ENCODE data around the gene RNASET2. TPM values are rescaled to one million over a fixed set of nuclear protein-coding genes. Genes with fewer than 3 reads are reported as not detected.

Gene RNASET2
- total and polyA plus RNA-seq, 10 of the 15 experiments (the other 5 are each of a cell fraction or from before 2014, with no cell fraction given) = 5.5 to 225 (median 50.2) TPM

DNA sequence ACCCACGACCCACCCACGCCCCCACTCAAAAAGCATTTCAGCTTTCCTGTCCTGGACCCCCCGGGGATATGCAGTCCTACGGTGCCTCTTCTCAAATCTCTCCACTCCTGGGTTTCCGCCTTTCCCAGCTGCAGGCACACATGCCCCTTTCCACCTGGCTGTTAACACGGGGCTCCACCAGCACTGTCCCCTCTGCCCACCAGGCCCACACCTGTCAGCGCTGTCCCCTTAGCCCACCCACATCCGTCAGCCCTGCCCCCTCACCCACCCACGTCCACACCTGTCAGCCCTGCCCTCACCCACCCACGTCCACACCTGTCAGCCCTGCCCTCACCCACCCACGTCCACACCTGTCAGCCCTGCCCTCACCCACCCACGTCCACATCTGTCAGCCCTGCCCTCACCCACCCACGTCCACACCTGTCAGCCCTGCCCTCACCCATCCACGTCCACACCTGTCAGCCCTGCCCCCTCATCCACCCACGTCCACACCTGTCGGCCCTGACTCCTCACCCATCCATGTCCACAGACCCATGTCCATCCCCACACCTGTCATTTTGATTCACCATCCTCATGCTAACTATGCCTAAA is 11.6 kb downstream of the RNASET2 start:
- no peak overlapping the region for H3K4me2 ChIP-seq (ENCODE audit: control insufficient read depth, insufficient read depth)
- peaks cover 18% of the 10 kb centered on the region for H3K79me2 ChIP-seq (ENCODE audit: control insufficient read depth, insufficient read depth, low read length)
- no peaks in the 10 kb centered on the region for H4K20me1 ChIP-seq (ENCODE audit: control insufficient read depth, insufficient read depth)
- DNase-seq (ENCODE audit: low read depth, low spot score) = no peak
- BruUV-seq (replicated peaks) = no TSS peak
- H3K4me3 ChIP-seq = no peak overlapping the region
- SMC1A ChIA-PET (ENCODE audit: uncharacterized antibody, unreplicated experiment) = no interaction called here
- POLR2A ChIA-PET = no interaction called here
- CTCF ChIA-PET = interaction anchor here (0.9 kb wide), 1 partner anchor 8 kb away, joined by 4 read pairs; no protein-coding TSS in a partner anchor
- H3K36me3 ChIP-seq (ENCODE audit: control insufficient read depth in 2 of 2, insufficient read depth in 2 of 2, low read length in 1 of 2) = peaks cover 26 to 42% of the 10 kb centered on the region in 2 experiments
- no peak for FAIRE-seq
- H3K9ac ChIP-seq (ENCODE audit: control insufficient read depth, insufficient read depth, low read length) = no peak overlapping the region
- TF ChIP-seq POLR2A (IDR thresholded peaks at IDR 0.05; ENCODE audit: low read depth, low read length) (peak; percentile 66), TCF12 (IDR thresholded peaks at IDR 0.05; ENCODE audit: low read depth, low read length) (0 out of 2 replicates have a peak, but pooled peaks have one; percentile 5), POLR2AphosphoS2 (IDR thresholded peaks at IDR 0.05; ENCODE audit: low read depth, low read length) (peak; percentile 64; the same call in 1 of the 2 replicates), RAD51 (IDR thresholded peaks at IDR 0.05) (no peak), TCF3 (IDR thresholded peaks at IDR 0.05; ENCODE audit: borderline replicate concordance, insufficient read depth, low read depth, low read length) (peak; percentile 72; the same call in 1 of the 2 replicates)
- intact Hi-C loops (cut with micrococcal nuclease; ENCODE audit: unreplicated experiment) (no loop called here), in situ Hi-C loops (cut with MboI) (no loop called here)
- no peaks in the 10 kb centered on the region for H3K9me3 ChIP-seq (replicated peaks; ENCODE audit: control insufficient read depth, insufficient read depth, low read length)
- H2AFZ ChIP-seq (ENCODE audit: control insufficient read depth, low read depth, low read length) = no peak overlapping the region
- peaks cover 11% of the 10 kb centered on the region for H3K4me1 ChIP-seq (ENCODE audit: control insufficient read depth, insufficient read depth, low read length)
- no peak overlapping the region for H3K27ac ChIP-seq (ENCODE audit: control insufficient read depth, insufficient read depth)
- ATAC-seq = no peak
- RAD21 ChIA-PET (ENCODE audit: unreplicated experiment) = interaction anchor here (0.6 kb wide), 1 partner anchor 15 kb away, joined by 3 read pairs; no protein-coding TSS in a partner anchor
- WGBS (ENCODE audit: insufficient coverage, insufficient replicate concordance, low lambda C conversion rate, missing lambda C conversion rate) = 81% methylated on average over 13 of the region's 16 CpGs
- H3K27me3 ChIP-seq (replicated peaks in 1 of 2; ENCODE audit: control insufficient read depth in 2 of 2, insufficient read depth in 2 of 2, low read length in 1 of 2) = no peaks in the 10 kb centered on the region

DNA sequence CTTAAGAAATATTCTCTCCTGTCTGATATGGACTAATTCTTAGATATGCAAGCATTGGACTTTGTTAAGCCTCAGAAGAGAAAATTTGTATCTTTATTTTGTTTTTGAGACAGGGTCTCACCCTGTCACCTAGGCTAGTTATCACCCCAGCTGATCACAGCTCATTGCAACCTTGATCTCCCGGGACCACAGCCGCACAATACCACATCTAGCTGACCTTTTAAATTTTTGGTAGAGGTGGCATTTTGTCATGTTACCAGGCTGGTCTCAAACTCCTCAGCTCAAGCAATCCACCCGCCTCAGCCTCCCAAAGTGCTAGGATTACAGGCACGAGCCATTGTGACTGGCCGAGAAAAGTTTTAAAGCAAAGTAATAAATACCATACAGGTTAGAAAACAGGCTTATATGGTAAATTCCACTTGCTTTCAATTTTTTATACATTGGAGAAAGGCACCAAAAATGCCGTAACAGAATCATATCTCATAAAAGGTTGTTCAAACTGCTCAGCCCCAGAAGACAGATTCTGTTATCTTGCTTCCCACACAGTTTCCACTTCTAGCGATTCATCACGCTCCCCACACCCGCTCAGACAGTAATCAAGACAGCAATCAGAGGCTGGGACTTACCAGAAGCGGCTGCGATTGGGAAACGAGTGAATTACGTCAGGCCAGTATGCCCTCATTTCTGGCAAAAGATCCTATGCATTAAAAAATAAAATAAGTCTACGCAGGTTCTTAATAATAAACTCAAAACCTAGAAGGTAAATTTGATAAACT is 13.8 kb downstream of the RNASET2 start:
- H3K4me2 ChIP-seq (ENCODE audit: control insufficient read depth, insufficient read depth) = no peak overlapping the region
- ChIA-PET POLR2A (no interaction called here), SMC1A (ENCODE audit: uncharacterized antibody, unreplicated experiment) (interaction anchor here (1.4 to 2.0 kb wide), 3 partner anchors 8 to 46 kb away, joined by 4 to 7 read pairs (median 6); no protein-coding TSS in a partner anchor), RAD21 (ENCODE audit: unreplicated experiment) (interaction anchor here (0.6 to 1.4 kb wide), 3 partner anchors 17 to 181 kb away, joined by 4 to 5 read pairs (median 4); partner anchors contain the start of gene CCR6), CTCF (interaction anchor here (0.6 to 1.0 kb wide), 3 partner anchors 46 to 48 kb away, joined by 3 read pairs; no protein-coding TSS in a partner anchor)
- no peak overlapping the region for H3K4me3 ChIP-seq
- DNase-seq (ENCODE audit: low read depth, low spot score) = no peak
- no peak overlapping the region for H3K9ac ChIP-seq (ENCODE audit: control insufficient read depth, insufficient read depth, low read length)
- H3K27ac ChIP-seq (ENCODE audit: control insufficient read depth, insufficient read depth) = no peak overlapping the region
- FAIRE-seq = no peak
- no peaks in the 10 kb centered on the region for H3K9me3 ChIP-seq (replicated peaks; ENCODE audit: control insufficient read depth, insufficient read depth, low read length)
- H3K27me3 ChIP-seq (replicated peaks in 1 of 2; ENCODE audit: control insufficient read depth in 2 of 2, insufficient read depth in 2 of 2, low read length in 1 of 2) = no peaks in the 10 kb centered on the region
- no peaks in the 10 kb centered on the region for H3K4me1 ChIP-seq (ENCODE audit: control insufficient read depth, insufficient read depth, low read length)
- peaks cover 37 to 50% of the 10 kb centered on the region in 2 experiments for H3K36me3 ChIP-seq (ENCODE audit: control insufficient read depth in 2 of 2, insufficient read depth in 2 of 2, low read length in 1 of 2)
- no peak for ATAC-seq
- peaks cover 6% of the 10 kb centered on the region for H3K79me2 ChIP-seq (ENCODE audit: control insufficient read depth, insufficient read depth, low read length)
- intact Hi-C loops (cut with micrococcal nuclease; ENCODE audit: unreplicated experiment) (no loop called here), in situ Hi-C loops (cut with MboI) (no loop called here)
- no peaks in the 10 kb centered on the region for H4K20me1 ChIP-seq (ENCODE audit: control insufficient read depth, insufficient read depth)
- BruUV-seq (replicated peaks) = no TSS peak
- no peak overlapping the region for H2AFZ ChIP-seq (ENCODE audit: control insufficient read depth, low read depth, low read length)
- 97% methylated on average over 14 of the region's 14 CpGs for WGBS (ENCODE audit: insufficient coverage, insufficient replicate concordance, low lambda C conversion rate, missing lambda C conversion rate)
- no peak for TF ChIP-seq CBX3 (IDR thresholded peaks at IDR 0.05; ENCODE audit: borderline replicate concordance, low read depth)
- no peak for TF ChIP-seq TARDBP (IDR thresholded peaks at IDR 0.05; ENCODE audit: borderline replicate concordance)
- TF ChIP-seq POLR2AphosphoS5 (IDR thresholded peaks at IDR 0.05; ENCODE audit: low read length) = no peak
- TF ChIP-seq NBN (IDR thresholded peaks at IDR 0.05) = no peak
- TF ChIP-seq BMI1 (IDR thresholded peaks at IDR 0.05; ENCODE audit: borderline replicate concordance) = no peak
- no peak for TF ChIP-seq ZNF24 (IDR thresholded peaks at IDR 0.05)
- TF ChIP-seq ESRRA (IDR thresholded peaks at IDR 0.05; ENCODE audit: low read length) = no peak
- no peak for TF ChIP-seq JUNB (IDR thresholded peaks at IDR 0.05)
- no peak for TF ChIP-seq TCF7 (IDR thresholded peaks at IDR 0.05; ENCODE audit: borderline replicate concordance)
- no peak for TF ChIP-seq NFYB (IDR thresholded peaks at IDR 0.05; ENCODE audit: insufficient read depth, low read depth, low read length)
- no peak for TF ChIP-seq YBX1 (IDR thresholded peaks at IDR 0.05)
- no peak for TF ChIP-seq CTCF (IDR thresholded peaks at IDR 0.05 in 2 of 3, conservative IDR thresholded peaks at IDR 0.05 in 1 of 3; ENCODE audit: control insufficient read depth in 2 of 3, extremely low read depth in 1 of 3, insufficient read depth in 1 of 3, low read depth in 3 of 3, low read length in 3 of 3)
- TF ChIP-seq POLR2A (IDR thresholded peaks at IDR 0.05; ENCODE audit: low read depth, low read length) = no peak

Data from GM12878 (cell line).